ENCODE data around the gene GGPS1. TPM values are rescaled to one million over a fixed set of nuclear protein-coding genes. Genes with fewer than 3 reads are reported as not detected.

Gene GGPS1
- total and polyA plus RNA-seq, 4 donors: 4.8 to 13.2 (median 8.3) TPM

DNA sequence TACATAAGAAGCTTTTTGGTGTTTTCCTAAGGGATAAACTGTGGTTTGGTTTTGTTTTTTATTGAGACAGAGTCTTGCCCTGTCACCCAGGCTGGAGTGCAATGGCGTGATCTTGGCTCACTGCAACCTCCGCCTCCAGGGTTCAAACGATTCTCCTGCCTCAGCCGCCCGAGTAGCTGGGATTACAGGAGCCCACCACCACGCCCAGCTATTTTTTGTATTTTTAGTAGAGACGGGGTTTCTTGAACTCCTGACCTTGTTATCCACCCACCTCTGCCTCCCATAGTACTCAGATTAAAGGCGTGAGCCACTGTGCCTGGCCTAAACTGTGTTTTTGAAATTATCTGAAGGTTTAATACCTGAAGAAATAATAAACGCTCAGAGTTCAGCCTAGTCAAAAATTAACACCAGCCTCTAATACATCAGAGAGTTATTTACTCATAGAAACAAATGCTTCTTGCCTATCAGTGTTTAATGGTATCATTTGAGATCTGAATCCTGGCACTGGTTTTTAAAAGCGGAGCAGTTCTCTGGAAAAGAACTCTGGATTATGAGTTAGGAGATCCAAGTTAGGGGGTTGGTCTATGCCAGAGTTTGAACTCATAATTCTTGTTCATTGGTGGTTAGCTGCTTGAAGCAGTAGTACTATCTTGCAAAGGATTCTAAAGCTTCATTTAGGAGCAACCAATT is 29.1 kb upstream of the GGPS1 start (continued):
- TF ChIP-seq JUND (IDR thresholded peaks at IDR 0.05) (no peak), FOXA1 (IDR thresholded peaks at IDR 0.05) (no peak), HNF4G (IDR thresholded peaks at IDR 0.05) (no peak), FOXA2 (IDR thresholded peaks at IDR 0.05) (no peak)
- TF ChIP-seq, protein P1, sequence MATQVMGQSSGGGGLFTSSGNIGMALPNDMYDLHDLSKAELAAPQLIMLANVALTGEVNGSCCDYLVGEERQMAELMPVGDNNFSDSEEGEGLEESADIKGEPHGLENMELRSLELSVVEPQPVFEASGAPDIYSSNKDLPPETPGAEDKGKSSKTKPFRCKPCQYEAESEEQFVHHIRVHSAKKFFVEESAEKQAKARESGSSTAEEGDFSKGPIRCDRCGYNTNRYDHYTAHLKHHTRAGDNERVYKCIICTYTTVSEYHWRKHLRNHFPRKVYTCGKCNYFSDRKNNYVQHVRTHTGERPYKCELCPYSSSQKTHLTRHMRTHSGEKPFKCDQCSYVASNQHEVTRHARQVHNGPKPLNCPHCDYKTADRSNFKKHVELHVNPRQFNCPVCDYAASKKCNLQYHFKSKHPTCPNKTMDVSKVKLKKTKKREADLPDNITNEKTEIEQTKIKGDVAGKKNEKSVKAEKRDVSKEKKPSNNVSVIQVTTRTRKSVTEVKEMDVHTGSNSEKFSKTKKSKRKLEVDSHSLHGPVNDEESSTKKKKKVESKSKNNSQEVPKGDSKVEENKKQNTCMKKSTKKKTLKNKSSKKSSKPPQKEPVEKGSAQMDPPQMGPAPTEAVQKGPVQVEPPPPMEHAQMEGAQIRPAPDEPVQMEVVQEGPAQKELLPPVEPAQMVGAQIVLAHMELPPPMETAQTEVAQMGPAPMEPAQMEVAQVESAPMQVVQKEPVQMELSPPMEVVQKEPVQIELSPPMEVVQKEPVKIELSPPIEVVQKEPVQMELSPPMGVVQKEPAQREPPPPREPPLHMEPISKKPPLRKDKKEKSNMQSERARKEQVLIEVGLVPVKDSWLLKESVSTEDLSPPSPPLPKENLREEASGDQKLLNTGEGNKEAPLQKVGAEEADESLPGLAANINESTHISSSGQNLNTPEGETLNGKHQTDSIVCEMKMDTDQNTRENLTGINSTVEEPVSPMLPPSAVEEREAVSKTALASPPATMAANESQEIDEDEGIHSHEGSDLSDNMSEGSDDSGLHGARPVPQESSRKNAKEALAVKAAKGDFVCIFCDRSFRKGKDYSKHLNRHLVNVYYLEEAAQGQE (IDR thresholded peaks at IDR 0.05): no peak
- TF ChIP-seq, protein P2, sequence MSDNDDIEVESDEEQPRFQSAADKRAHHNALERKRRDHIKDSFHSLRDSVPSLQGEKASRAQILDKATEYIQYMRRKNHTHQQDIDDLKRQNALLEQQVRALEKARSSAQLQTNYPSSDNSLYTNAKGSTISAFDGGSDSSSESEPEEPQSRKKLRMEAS (IDR thresholded peaks at IDR 0.05): no peak

DNA sequence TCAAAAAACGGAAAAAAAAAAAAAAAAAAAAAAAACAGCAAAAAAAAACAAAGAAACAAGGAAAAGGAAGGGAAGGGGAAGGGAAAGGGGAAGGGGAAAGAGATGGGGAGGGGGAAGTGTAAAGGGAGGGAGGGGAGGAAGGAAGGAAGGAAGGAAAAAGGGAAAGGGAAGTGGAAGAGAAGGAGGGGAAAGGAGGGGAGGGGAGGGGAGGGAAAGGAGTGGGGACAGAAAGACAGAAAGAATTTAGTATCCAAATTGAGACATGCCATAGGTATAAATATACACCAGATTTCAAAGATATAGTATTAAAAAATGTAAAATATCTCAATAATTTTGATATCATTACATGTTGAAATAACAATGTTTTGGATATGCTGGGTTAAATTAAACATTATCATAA is 26.2 kb upstream of the GGPS1 start:
- no peaks in the 10 kb centered on the region for H3K9me3 ChIP-seq (ENCODE audit: control insufficient read depth in 4 of 4, low read length in 3 of 4)
- H3K4me1 ChIP-seq (ENCODE audit: control insufficient read depth in 4 of 4, insufficient read depth in 4 of 4, low read length in 3 of 4): peaks cover 7 to 25% (median 10%) of the 10 kb centered on the region in 4 donors
- no peak overlapping the region for H3K27ac ChIP-seq (ENCODE audit: low read depth in 1 of 2, low read length in 2 of 2)
- no peak for DNase-seq (ENCODE audit: low spot score)
- H3K9ac ChIP-seq (ENCODE audit: low read depth in 1 of 2, low read length in 2 of 2): no peak overlapping the region
- 91% methylated on average over 1 of the region's 1 CpG for WGBS
- no peaks in the 10 kb centered on the region for H3K27me3 ChIP-seq (ENCODE audit: control insufficient read depth in 4 of 4, insufficient read depth in 4 of 4, low read length in 3 of 4)
- H3K36me3 ChIP-seq (ENCODE audit: control insufficient read depth in 4 of 4, insufficient read depth in 3 of 4, low read depth in 1 of 4, low read length in 3 of 4): no peaks in the 10 kb centered on the region
- H3K4me3 ChIP-seq (ENCODE audit: low read depth in 1 of 3, low read length in 3 of 3): no peak overlapping the region
- TF ChIP-seq FOXA1 (IDR thresholded peaks at IDR 0.05) (no peak), NR2F2 (IDR thresholded peaks at IDR 0.05) (no peak), JUND (IDR thresholded peaks at IDR 0.05) (no peak)
- TF ChIP-seq, protein P3, sequence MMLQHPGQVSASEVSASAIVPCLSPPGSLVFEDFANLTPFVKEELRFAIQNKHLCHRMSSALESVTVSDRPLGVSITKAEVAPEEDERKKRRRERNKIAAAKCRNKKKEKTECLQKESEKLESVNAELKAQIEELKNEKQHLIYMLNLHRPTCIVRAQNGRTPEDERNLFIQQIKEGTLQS (IDR thresholded peaks at IDR 0.05): no peak
- TF ChIP-seq, protein P4, sequence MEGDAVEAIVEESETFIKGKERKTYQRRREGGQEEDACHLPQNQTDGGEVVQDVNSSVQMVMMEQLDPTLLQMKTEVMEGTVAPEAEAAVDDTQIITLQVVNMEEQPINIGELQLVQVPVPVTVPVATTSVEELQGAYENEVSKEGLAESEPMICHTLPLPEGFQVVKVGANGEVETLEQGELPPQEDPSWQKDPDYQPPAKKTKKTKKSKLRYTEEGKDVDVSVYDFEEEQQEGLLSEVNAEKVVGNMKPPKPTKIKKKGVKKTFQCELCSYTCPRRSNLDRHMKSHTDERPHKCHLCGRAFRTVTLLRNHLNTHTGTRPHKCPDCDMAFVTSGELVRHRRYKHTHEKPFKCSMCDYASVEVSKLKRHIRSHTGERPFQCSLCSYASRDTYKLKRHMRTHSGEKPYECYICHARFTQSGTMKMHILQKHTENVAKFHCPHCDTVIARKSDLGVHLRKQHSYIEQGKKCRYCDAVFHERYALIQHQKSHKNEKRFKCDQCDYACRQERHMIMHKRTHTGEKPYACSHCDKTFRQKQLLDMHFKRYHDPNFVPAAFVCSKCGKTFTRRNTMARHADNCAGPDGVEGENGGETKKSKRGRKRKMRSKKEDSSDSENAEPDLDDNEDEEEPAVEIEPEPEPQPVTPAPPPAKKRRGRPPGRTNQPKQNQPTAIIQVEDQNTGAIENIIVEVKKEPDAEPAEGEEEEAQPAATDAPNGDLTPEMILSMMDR (IDR thresholded peaks at IDR 0.05; ENCODE audit: low read depth, low read length, missing input control): no peak
- TF ChIP-seq, protein P1 (IDR thresholded peaks at IDR 0.05): no peak

Data from liver (tissue), 9 donors.